ENCODE measurements around the gene ANXA5. TPM values are rescaled to one million over a fixed set of nuclear protein-coding genes. Genes with fewer than 3 reads are reported as not detected.
"Not testable (repeated sequence)": the region's sequence is repeated elsewhere in the genome, so short reads cannot be mapped to it uniquely, and the experiment has no call there.

The ANXA5 gene
- 10 to 100 TPM; 37.0 to 69.5 (median 59.4) TPM for total RNA-seq

GRCh38 chr4:121696581-121697461 is at the start of gene ANXA5:
ANXA5 (minus strand) TSS chr4:121696980; CDS start chr4:121696589, 391 bp downstream.
- Mint-ChIP-seq H3K9me3 (no peaks in the 10 kb centered on the region), H3K36me3 (ENCODE audit: insufficient read depth) (peaks cover 8% of the 10 kb centered on the region), H3K27me3 (ENCODE audit: low read depth) (peaks cover 9% of the 10 kb centered on the region), H3K4me1 (ENCODE audit: low read depth) (peaks cover 30% of the 10 kb centered on the region), H3K4me3 (peak within 1 kb of the TSS; percentile 92)
- ATAC-seq = peak; percentile 86 to 92
- peak; percentile 41 for DNase-seq

- Mint-ChIP-seq H3K4me3 (no peak overlapping the region), H3K9me3 (no peaks in the 10 kb centered on the region), H3K27me3 (ENCODE audit: low read depth) (peaks cover 3% of the 10 kb centered on the region), H3K4me1 (ENCODE audit: low read depth) (no peaks in the 10 kb centered on the region), H3K36me3 (ENCODE audit: insufficient read depth) (no peaks in the 10 kb centered on the region)
- ATAC-seq (no peak), DNase-seq (no peak)
These were observed 46.0 kb upstream of the ANXA5 start for GRCh38 chr4:121742794-121743193.

GRCh38 chr4:121741751-121742150 is 45.0 kb upstream of the ANXA5 start:
- H3K4me1 Mint-ChIP-seq (ENCODE audit: low read depth) = no peaks in the 10 kb centered on the region
- H3K27me3 Mint-ChIP-seq (ENCODE audit: low read depth) = no peaks in the 10 kb centered on the region
- no peaks in the 10 kb centered on the region for H3K9me3 Mint-ChIP-seq
- ATAC-seq (no peak), DNase-seq (no peak)
- no peaks in the 10 kb centered on the region for H3K36me3 Mint-ChIP-seq (ENCODE audit: insufficient read depth)
- H3K4me3 Mint-ChIP-seq = no peak overlapping the region

GRCh38 chr4:121740796-121741409 is 44.1 kb upstream of the ANXA5 start:
- H3K4me1 Mint-ChIP-seq (ENCODE audit: low read depth) = no peaks in the 10 kb centered on the region
- H3K9me3 Mint-ChIP-seq = no peaks in the 10 kb centered on the region
- ATAC-seq = no peak
- no peak for DNase-seq
- no peaks in the 10 kb centered on the region for H3K27me3 Mint-ChIP-seq (ENCODE audit: low read depth)
- H3K36me3 Mint-ChIP-seq (ENCODE audit: insufficient read depth) = no peaks in the 10 kb centered on the region
- H3K4me3 Mint-ChIP-seq = no peak overlapping the region

- H3K36me3 Mint-ChIP-seq (ENCODE audit: insufficient read depth) = no peaks in the 10 kb centered on the region
- no peak for DNase-seq
- no peaks in the 10 kb centered on the region for H3K27me3 Mint-ChIP-seq (ENCODE audit: low read depth)
- no peaks in the 10 kb centered on the region for H3K4me1 Mint-ChIP-seq (ENCODE audit: low read depth)
- no peaks in the 10 kb centered on the region for H3K9me3 Mint-ChIP-seq
- ATAC-seq = no peak
- H3K4me3 Mint-ChIP-seq = no peak overlapping the region
These were observed 42.8 kb upstream of the ANXA5 start for GRCh38 chr4:121739575-121739974.

- H3K9me3 Mint-ChIP-seq = no peaks in the 10 kb centered on the region
- H3K36me3 Mint-ChIP-seq (ENCODE audit: insufficient read depth) = no peaks in the 10 kb centered on the region
- H3K4me1 Mint-ChIP-seq (ENCODE audit: low read depth) = no peaks in the 10 kb centered on the region
- H3K4me3 Mint-ChIP-seq = no peak overlapping the region
- DNase-seq (no peak), ATAC-seq (no peak)
- H3K27me3 Mint-ChIP-seq (ENCODE audit: low read depth) = no peaks in the 10 kb centered on the region
These were observed 42.2 kb upstream of the ANXA5 start for GRCh38 chr4:121738780-121739535.

- DNase-seq (no peak), ATAC-seq (no peak)
- no peaks in the 10 kb centered on the region for H3K9me3 Mint-ChIP-seq
- no peak overlapping the region for H3K4me3 Mint-ChIP-seq
- no peaks in the 10 kb centered on the region for H3K4me1 Mint-ChIP-seq (ENCODE audit: low read depth)
- H3K27me3 Mint-ChIP-seq (ENCODE audit: low read depth) = no peaks in the 10 kb centered on the region
- H3K36me3 Mint-ChIP-seq (ENCODE audit: insufficient read depth) = no peaks in the 10 kb centered on the region
These were observed 41.2 kb upstream of the ANXA5 start for GRCh38 chr4:121737846-121738554.

- Mint-ChIP-seq H3K4me3 (no peak overlapping the region), H3K4me1 (ENCODE audit: low read depth) (no peaks in the 10 kb centered on the region), H3K27me3 (ENCODE audit: low read depth) (peaks cover 7% of the 10 kb centered on the region), H3K9me3 (no peaks in the 10 kb centered on the region), H3K36me3 (ENCODE audit: insufficient read depth) (no peaks in the 10 kb centered on the region)
- no peak for ATAC-seq
- DNase-seq = no peak
These were observed 40.1 kb upstream of the ANXA5 start for GRCh38 chr4:121736735-121737351.

GRCh38 chr4:121734571-121734970 is 37.8 kb upstream of the ANXA5 start:
- H3K36me3 Mint-ChIP-seq (ENCODE audit: insufficient read depth) = no peaks in the 10 kb centered on the region
- no peak overlapping the region for H3K4me3 Mint-ChIP-seq
- H3K4me1 Mint-ChIP-seq (ENCODE audit: low read depth) = no peaks in the 10 kb centered on the region
- H3K9me3 Mint-ChIP-seq = no peaks in the 10 kb centered on the region
- DNase-seq (no peak), ATAC-seq (no peak)
- H3K27me3 Mint-ChIP-seq (ENCODE audit: low read depth) = peaks cover 7% of the 10 kb centered on the region

- Mint-ChIP-seq H3K4me1 (ENCODE audit: low read depth) (no peaks in the 10 kb centered on the region), H3K4me3 (no peak overlapping the region), H3K36me3 (ENCODE audit: insufficient read depth) (no peaks in the 10 kb centered on the region)
These were observed 37.2 kb upstream of the ANXA5 start for GRCh38 chr4:121733942-121734341.

GRCh38 chr4:121729753-121730152 is 33.0 kb upstream of the ANXA5 start:
- not testable (repeated sequence) for ATAC-seq; H3K9me3 Mint-ChIP-seq; H3K36me3 Mint-ChIP-seq (ENCODE audit: insufficient read depth); H3K27me3 Mint-ChIP-seq (ENCODE audit: low read depth); DNase-seq; H3K4me1 Mint-ChIP-seq (ENCODE audit: low read depth); H3K4me3 Mint-ChIP-seq

More at GRCh38 chr4:121733942-121734341, 37.2 kb upstream of the ANXA5 start:
- DNase-seq (no peak), ATAC-seq (no peak)
- H3K27me3 Mint-ChIP-seq (ENCODE audit: low read depth) = peaks cover 7% of the 10 kb centered on the region
- no peaks in the 10 kb centered on the region for H3K9me3 Mint-ChIP-seq

- no peak overlapping the region for H3K4me3 Mint-ChIP-seq
- H3K9me3 Mint-ChIP-seq = no peaks in the 10 kb centered on the region
- H3K27me3 Mint-ChIP-seq (ENCODE audit: low read depth) = peaks cover 7% of the 10 kb centered on the region
- no peaks in the 10 kb centered on the region for H3K36me3 Mint-ChIP-seq (ENCODE audit: insufficient read depth)
- no peaks in the 10 kb centered on the region for H3K4me1 Mint-ChIP-seq (ENCODE audit: low read depth)
- DNase-seq (no peak), ATAC-seq (no peak)
These were observed 32.0 kb upstream of the ANXA5 start for GRCh38 chr4:121728798-121729226.

- Mint-ChIP-seq H3K4me3 (no peak overlapping the region), H3K9me3 (no peaks in the 10 kb centered on the region), H3K4me1 (ENCODE audit: low read depth) (no peaks in the 10 kb centered on the region), H3K36me3 (ENCODE audit: insufficient read depth) (no peaks in the 10 kb centered on the region), H3K27me3 (ENCODE audit: low read depth) (peaks cover 7% of the 10 kb centered on the region)
- DNase-seq (no peak), ATAC-seq (no peak)
These were observed 31.3 kb upstream of the ANXA5 start for GRCh38 chr4:121728066-121728465.

All from activated T-cell treated with anti-CD3 and anti-CD28 coated beads, Interleukin-2, amount 50 U/mL, for 4 hours (primary cell).